HL-60/S4 treated with retinoic acid at 250 ng/mL for 4 days and 3 days (cell line): ENCODE measurements around the gene HIP1R.
"Not testable (repeated sequence)": the region's sequence is repeated elsewhere in the genome, so short reads cannot be mapped to it uniquely, and the experiment has no call there.

ENCODE experiments used
- in situ Hi-C: fragments of 300-500 bp; cut with MboI; formaldehyde crosslinking; loops from 2 replicates; pipeline ENCODE4 v1.7.0; 2022; ENCODE audit warnings: low sequenced_read_pairs

The HIP1R gene

GRCh38 chr12:122888232-122888752 lies 53.0 kb downstream of the HIP1R start:
- in situ Hi-C loops = no loop called here

- in situ Hi-C loops = no loop called here
These were observed 54.7 kb downstream of the HIP1R start for GRCh38 chr12:122889761-122890520.

- in situ Hi-C loops = no loop called here
These were observed 56.6 kb downstream of the HIP1R start for GRCh38 chr12:122891661-122892525.

DNA sequence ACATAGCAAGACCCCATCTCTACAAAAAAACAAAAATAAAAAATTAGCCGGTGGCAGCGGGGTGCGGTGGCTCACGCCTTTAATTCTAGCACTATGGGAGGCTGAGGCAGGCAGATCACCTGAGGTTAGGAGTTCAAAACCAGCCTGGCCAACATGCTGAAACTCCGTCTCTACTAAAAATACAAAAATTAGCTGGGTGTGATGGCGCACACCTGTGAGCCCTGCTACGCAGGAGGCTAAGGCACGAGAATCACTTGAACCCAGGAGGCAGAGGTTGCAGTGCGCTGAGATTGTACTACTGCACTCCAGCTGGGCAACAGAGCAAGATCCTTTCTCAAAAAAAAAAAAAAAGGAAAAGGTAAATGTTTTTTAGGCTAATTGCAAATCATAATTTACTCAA lies 57.5 kb downstream of the HIP1R start:
- in situ Hi-C loops = not testable (repeated sequence)

DNA sequence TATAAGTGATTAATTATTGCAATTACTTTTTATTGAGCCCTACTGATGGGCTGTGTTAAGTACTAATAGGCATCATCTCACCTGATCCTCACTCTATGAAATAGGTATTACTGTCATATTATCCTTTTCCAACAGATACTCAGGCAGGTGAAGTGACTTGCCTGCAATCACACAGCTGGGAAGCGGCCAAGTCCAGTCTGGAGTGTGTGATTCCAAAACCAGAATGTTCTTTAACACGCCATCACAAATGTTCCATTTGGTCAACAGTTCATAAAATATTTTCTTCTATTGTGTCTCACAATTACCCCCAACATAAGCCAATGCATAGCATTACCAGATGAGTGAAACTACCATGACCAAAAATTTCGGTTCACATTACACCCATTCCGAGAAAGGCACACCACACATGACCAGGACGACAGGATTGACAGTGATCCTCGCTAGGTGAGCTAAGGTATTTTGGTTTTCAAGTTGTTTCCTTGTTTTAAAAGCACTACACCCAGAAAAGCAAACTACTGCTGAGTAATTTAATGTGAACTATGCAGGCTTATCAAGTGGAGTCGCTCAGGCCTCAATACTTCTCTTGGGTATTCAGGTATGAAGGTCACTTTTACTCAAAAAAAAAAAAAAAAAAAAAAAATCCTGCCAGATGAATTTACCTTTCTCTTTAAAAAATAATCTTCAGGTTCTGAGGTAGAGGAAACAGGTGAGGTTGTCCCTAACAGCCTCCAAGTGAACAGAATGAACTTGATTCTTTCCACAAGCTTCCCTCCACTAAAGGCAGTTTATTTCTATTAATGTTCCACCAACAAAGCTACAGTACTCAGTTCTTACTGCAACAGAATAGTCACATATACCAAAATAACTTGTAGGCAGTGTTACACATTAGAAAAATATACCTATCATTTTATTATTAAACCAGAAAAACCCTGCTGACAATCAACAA lies 58.2 kb downstream of the HIP1R start:
- in situ Hi-C loops = no loop called here

DNA sequence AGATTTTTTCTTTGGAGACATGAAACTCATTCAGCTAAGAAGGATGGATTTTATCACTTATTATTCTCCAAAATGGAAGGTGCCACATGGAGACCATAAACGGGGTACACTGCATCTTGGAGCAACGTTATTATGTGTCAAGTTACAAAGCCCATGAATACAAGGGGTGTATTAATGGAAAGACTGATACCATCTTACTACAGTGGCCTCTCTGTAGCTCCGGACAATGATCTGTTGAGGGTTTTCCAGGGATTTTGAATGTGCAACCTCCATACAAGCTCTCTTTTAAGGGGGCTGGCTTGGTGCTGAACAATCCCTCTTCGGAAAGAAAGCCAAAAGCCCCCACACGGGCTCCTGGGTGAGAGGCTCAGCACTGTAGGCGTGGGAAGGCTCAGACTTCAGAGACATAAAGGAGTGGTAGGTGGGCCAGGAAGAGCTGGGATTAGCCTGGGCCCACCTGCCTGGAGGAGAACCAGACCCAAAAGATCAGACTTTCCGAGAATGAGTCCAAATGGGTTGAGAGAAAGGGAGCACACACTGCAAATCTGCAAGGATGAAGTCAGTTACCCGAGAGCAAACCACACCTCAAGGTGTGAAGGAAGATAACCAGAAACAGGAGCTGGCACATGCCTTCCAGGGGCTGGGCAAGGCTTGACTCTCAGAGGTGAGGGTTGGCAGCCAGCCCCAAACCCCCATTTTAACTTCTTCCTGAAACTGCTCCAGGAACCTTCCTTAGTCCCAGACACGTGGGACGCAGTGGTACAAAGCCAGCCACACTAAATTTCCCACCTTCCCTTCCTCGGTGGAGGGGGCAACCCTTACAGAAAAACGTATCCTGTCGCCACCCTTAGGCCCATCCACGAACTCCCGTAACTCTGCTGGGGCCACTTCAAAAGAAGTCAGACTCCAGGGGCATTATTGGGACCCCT lies 59.2 kb downstream of the HIP1R start:
- in situ Hi-C loops = no loop called here

DNA sequence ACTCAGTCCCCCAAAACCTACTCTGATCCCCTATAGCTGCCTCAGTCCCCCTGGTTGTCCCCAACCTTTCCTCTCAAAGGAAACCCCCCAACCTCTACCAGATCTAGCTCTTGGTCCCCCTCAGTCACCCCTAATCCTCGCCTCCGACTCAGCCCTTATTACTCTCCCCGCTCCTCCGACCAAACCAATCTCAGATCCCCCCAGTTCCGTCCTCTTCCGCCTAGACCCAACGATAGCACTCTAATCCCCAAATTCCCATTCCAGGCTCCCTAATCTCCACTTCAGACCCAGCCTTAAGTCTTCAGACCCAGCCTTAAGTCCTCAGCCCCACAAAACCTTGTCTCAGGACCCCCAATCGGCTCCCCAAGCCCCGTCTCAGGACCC lies 60.1 kb downstream of the HIP1R start:
- in situ Hi-C loops = no loop called here

DNA sequence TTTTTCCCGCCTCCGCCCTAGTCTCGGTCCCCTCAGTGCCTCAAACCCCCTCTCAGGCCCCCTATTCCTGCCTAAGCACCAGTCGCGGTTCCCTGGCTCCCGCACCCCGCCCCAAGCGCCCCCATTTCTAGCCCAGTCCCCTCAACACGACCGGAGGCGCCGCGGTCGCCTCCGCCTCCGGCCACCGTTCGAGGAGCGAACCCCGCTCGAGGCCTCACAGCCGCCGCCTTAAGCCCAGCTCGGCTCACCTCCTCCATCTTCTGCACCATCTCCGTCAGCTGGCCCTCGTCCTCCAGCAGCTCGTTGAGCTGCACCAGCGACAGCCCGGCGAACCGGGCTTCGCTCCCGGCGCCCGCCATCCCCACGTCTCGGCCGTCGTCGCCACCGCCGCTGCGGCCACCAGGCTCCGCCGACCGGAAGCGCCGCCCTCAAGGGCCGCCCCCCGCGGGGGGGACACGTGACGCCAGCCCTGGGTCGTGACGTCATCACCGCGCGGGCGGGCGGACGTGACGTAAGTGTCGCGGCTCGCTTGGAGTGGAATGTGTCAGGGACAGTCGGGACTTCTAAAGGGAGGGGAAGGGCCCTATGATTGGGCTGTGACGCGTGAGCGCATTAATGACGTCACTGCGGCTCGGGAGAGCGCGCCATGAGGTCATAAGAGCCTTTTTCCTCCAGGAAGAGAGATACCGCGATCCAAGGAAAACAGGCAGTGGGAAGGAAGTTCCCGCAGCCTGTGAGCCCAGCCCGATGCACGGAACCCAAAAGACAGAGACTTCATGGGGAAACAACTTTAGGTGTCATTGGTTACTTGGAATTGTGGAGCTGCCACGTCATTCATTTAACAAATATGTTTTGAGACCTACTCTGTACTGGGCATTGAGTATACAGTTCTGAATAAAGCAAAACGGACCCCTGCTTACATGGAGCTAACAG lies 60.7 kb downstream of the HIP1R start, which contains the start of gene VPS37B:
TSS of gene VPS37B (minus strand) at position 421 of the 933 bp plus-strand sequence. CDS start at position 359, 62 bp downstream.
- in situ Hi-C loops = no loop called here

- in situ Hi-C loops = no loop called here
These were observed 61.4 kb downstream of the HIP1R start for GRCh38 chr12:122896662-122897061.

GRCh38 chr12:122899887-122900286 lies 64.6 kb downstream of the HIP1R start:
- in situ Hi-C loops = no loop called here

DNA sequence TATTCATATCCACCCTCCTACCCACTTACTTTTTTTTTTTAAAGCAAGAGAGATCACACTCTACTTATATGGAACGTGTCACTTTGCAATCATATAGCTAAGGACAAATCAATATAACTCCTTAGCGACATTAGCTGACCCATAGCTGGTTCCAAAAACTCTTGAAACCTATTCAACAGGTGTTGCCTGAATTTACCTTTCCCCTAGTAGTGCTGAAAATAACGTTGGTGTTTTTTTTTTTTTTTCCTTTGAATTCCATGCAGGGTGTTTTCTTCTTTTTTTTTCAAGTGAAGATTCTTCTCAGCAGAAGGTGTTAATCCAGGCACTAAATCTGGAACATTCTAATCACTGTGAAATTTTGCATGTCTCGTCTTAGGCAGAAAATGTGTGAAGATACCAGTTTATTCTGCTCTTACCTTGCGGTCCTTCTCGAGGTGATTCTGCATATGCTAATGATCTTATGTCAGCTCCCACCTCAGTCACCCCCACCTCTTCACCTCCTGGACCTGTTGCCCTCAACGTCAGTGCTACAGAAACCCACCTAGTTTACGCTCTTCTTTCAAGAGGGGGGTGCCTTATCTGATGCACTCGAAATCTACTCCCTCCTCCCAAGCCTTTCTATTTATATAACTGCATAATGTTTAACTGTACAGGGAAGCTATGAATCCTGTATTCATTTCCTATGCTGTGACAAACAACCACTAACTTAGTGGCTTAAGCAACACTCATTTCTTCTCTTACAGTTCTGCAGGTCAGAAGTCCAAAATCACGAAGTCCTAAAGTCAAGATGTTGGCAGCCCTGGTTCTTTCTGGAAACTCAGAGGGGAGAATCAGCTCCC lies 67.8 kb downstream of the HIP1R start:
- in situ Hi-C loops = no loop called here

DNA sequence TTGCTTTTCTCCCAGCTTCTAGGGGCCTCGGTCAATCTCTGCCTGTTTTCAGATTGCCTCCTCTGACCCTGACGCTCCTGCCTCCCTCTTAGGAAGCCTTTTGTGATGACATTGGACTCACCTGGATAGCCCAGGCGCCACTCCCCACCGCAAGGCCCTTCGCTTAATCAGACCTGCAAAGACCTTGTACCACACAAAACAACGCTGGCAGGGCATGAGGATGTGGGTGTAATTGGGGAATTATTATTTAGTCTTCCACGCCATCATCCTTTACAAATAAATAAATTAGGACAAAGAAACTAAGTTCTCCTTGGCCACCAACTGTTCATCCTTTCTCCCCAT lies 68.4 kb downstream of the HIP1R start:
- in situ Hi-C loops = no loop called here

DNA sequence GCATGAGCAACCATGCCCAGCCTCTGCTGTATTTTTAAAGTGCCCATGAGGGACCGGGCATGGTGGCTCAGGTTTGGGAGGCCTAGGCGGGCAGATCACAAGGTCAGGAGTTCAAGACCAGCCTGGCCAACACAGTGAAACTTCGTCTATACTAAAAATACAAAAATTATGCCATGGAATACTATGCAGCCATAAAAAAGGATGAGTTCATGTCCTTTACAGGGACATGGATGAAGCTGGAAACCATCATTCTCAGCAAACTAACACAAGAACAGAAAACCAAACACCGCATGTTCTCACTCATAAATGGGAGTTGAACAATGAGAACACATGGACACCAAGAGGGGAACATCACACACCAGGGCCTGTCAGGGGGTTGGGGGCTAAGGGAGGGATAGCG lies 70.0 kb downstream of the HIP1R start:
- in situ Hi-C loops = not testable (repeated sequence)

DNA sequence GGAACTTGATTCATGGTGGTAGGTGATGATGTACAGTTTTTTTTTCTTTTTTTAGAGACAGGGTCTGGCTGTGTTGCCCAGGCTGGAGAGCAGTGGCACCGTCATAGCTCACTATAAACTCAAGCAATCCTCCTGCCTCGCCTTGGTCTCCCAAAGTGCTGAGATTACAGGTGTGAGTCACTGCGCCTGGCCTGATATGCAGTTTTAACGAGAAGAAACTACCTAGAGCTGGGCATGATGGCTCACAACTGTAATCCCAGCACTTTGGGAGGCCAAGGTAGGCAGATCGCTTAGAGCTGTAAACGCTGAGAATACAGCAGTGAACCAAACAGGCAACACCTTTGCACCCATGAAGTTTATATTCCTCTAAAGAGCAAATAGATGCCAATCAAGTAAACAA lies 73.7 kb downstream of the HIP1R start:
- in situ Hi-C loops = no loop called here

DNA sequence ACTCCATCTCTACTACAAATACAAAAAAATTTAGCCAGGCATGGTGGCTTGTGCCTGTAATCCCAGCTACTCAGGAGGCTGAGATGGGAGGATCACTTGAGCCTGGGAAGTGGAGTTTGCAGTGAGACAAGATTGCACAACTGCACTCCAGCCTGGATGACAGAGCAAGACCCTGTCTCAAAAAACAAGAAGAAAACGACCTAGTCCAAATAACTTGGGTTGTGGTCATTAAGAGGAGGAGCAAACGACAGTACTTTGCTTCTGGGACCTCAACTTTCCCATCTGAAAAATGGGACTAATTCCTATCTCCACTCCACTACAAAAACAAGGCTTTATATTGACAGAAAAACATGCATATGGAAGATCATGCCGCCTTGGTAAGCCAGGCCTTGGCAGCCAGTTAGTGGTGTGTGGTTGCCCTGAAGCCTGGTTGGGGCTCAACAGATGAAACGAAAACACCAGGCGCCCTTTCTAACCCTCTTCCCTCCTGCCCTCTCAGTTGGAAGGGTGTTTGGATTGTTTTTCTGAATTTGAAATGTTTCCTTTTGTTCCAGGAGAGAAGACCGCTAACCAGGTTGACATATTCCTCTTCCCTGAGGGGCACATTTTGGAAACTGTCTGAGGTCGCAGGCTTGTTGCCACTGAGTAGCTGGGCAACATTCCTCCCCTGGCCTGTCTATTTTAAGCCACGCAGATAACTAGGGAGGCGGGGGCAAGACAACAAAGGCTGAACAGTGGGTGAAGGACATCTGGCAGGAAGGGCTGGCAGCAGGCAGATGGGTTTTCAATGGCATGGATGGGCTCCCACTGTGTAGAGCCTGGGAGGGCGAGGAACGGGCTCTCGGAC lies 74.4 kb downstream of the HIP1R start:
- in situ Hi-C loops = no loop called here
